PC-9 (cell line): ENCODE results near the gene APCDD1L. TPM values are rescaled to one million over a fixed set of nuclear protein-coding genes. Genes with fewer than 3 reads are reported as not detected.

Source experiments
- BruUV-seq: library from RNA; stranded (reverse); fragments of 400-500 nt; replicated peaks from 2 replicates; lab custom pipeline; 2021; lab: Mats Ljungman, UMichigan
- CTCF ChIA-PET: fragments of 300-600 bp; sonication (Branson Sonifier 250); formaldehyde crosslinking; loops from one replicate; lab custom pipeline; 2022; ENCODE audit warnings: antibody characterized with exemption; lab: Charles Lee
- POLR2A ChIA-PET: fragments of 300-600 bp; sonication (Branson Sonifier 250); formaldehyde crosslinking; loops from one replicate; lab custom pipeline; 2022; ENCODE audit warnings: antibody characterized with exemption; ENCODE audit not compliant: unreplicated experiment; lab: Charles Lee
- DNase-seq, 2 experiments: peaks; one replicate each; pipeline versions ENCODE4 v3.0.0 to v3.0.0-alpha.2; 2015 to 2022; ENCODE audit warnings: mixed read lengths in 1 of 2
- H2AFZ ChIP-seq: fragments of 200-600 bp; sonication (generic); 2 replicates; pipeline ENCODE4 v1.8.1; 2017; ENCODE audit warnings: antibody characterized with exemption
- H3F3A ChIP-seq: fragments of 200-600 bp; sonication (generic); 2 replicates; pipeline ENCODE4 v1.8.1; 2017; ENCODE audit warnings: antibody characterized with exemption, mild to moderate bottlenecking, low read depth; ENCODE audit not compliant: insufficient read depth
- H3K27ac ChIP-seq: fragments of 200-600 bp; sonication (generic); 2 replicates; pipeline ENCODE4 v1.6.1; 2016; ENCODE audit warnings: mixed run types
- H3K27me3 ChIP-seq: fragments of 200-600 bp; sonication (generic); 2 replicates; pipeline ENCODE4 v1.6.1; 2016; ENCODE audit warnings: low read depth, mixed run types; ENCODE audit not compliant: insufficient read depth
- H3K36me3 ChIP-seq: fragments of 200-600 bp; sonication (generic); 2 replicates; pipeline ENCODE4 v1.6.1; 2016; ENCODE audit warnings: low read depth, mixed run types
- H3K4me1 ChIP-seq: fragments of 200-600 bp; sonication (generic); replicated peaks from 2 replicates; pipeline ENCODE4 v1.6.1; 2016; ENCODE audit warnings: mixed run types; ENCODE audit not compliant: insufficient read depth
- H3K4me2 ChIP-seq: fragments of 200-600 bp; sonication (generic); 2 replicates; pipeline ENCODE4 v1.6.1; 2017; ENCODE audit warnings: mixed run types
- H3K4me3 ChIP-seq: fragments of 200-600 bp; sonication (generic); 2 replicates; pipeline ENCODE4 v1.6.1; 2016; ENCODE audit warnings: mixed run types
- H3K79me2 ChIP-seq: fragments of 200-600 bp; sonication (generic); 2 replicates; pipeline ENCODE4 v1.6.1; 2017; ENCODE audit warnings: low read depth, mixed run types
- H3K9me2 ChIP-seq: fragments of 200-600 bp; sonication (generic); 2 replicates; pipeline ENCODE4 v1.8.1; 2017; ENCODE audit warnings: mild to moderate bottlenecking; ENCODE audit not compliant: insufficient read depth
- H3K9me3 ChIP-seq: fragments of 200-600 bp; sonication (generic); 2 replicates; pipeline ENCODE4 v1.8.1; 2016; ENCODE audit warnings: low read depth; ENCODE audit not compliant: insufficient read depth
- H4K20me1 ChIP-seq: fragments of 200-600 bp; sonication (generic); 2 replicates; pipeline ENCODE4 v1.8.1; 2017; ENCODE audit not compliant: insufficient read depth
- CTCF ChIP-seq: fragments of 200-600 bp; sonication (generic); conservative IDR thresholded peaks from 2 replicates; pipeline ENCODE4 v1.6.1; 2017; ENCODE audit warnings: mixed run types, antibody characterized with exemption, mild to moderate bottlenecking, moderate library complexity
- EZH2 ChIP-seq: fragments of 200-600 bp; sonication (generic); IDR thresholded peaks from 2 replicates; pipeline ENCODE4 v1.8.0; 2017; ENCODE audit warnings: antibody characterized with exemption, low read depth
- intact Hi-C: fragments of 100-400 bp; cut with micrococcal nuclease; formaldehyde crosslinking; loops from one replicate; pipeline ENCODE4 v1.10.0; 2022; ENCODE audit not compliant: unreplicated experiment
- total RNA-seq: library from RNA; stranded (reverse); gene quantifications from 2 replicates; pipeline ENCODE4 v1.2.3, GENCODE V29; 2021

The APCDD1L gene
- total RNA-seq, 1 experiment from 2014 or later: 3.0 TPM

DNA sequence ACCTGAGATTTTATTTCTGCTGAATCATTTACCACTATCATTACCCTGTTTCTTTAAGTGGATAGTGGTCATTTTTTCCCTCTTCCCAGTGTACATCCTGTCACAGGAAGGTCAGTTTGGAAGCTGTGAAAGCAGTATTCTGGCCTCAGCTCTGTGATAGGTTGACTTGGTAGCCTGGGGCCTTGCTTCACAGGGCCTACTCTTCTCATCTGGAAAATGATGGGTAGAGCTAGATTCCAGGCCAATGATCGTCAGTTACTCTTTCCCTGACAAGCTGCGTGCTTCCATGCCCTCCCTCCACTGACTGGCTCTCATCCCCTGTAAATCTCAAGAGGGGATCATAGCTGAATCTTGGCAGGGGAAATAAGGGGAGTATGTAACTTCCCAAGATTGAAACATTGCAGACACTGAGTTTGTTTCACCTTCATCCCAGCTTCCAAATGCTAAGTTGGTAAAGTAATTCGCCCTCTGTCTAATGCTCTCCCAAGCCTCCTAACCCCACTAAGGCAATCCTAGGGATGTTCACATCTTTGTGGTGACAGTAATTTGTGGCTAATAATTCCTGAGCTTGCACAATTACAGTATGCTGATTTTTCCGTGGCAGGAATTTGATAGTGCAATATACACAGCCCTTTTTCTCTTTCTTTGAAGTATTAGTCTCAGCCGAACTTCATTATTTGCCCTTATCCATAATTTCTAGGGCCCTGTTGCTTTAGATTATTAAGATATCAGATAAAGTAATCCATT lies 75.0 kb downstream of the APCDD1L start:
- Histone ChIP-seq H3K4me1 (no peaks in the 10 kb centered on the region), H2AFZ (no peak overlapping the region), H3K79me2 (peaks cover 28% of the 10 kb centered on the region), H3K4me2 (no peak overlapping the region), H4K20me1 (peaks cover 17% of the 10 kb centered on the region), H3K9me2 (no peaks in the 10 kb centered on the region), H3K27ac (no peak overlapping the region), H3F3A (no peaks in the 10 kb centered on the region), H3K4me3 (no peak overlapping the region), H3K27me3 (no peaks in the 10 kb centered on the region), H3K36me3 (peaks cover 32% of the 10 kb centered on the region), H3K9me3 (no peaks in the 10 kb centered on the region)
- ChIA-PET POLR2A (no interaction called here), CTCF (interaction anchor here (0.6 kb wide), 1 partner anchor 22 kb away, joined by 4 read pairs; no protein-coding TSS in a partner anchor)
- no TSS peak for BruUV-seq
- DNase-seq: no peak
- intact Hi-C loops: loop anchor here (10.0 kb wide), 1 partner anchor 115 kb away; no protein-coding TSS in a partner anchor
- TF ChIP-seq EZH2: no peak
- TF ChIP-seq CTCF: no peak

DNA sequence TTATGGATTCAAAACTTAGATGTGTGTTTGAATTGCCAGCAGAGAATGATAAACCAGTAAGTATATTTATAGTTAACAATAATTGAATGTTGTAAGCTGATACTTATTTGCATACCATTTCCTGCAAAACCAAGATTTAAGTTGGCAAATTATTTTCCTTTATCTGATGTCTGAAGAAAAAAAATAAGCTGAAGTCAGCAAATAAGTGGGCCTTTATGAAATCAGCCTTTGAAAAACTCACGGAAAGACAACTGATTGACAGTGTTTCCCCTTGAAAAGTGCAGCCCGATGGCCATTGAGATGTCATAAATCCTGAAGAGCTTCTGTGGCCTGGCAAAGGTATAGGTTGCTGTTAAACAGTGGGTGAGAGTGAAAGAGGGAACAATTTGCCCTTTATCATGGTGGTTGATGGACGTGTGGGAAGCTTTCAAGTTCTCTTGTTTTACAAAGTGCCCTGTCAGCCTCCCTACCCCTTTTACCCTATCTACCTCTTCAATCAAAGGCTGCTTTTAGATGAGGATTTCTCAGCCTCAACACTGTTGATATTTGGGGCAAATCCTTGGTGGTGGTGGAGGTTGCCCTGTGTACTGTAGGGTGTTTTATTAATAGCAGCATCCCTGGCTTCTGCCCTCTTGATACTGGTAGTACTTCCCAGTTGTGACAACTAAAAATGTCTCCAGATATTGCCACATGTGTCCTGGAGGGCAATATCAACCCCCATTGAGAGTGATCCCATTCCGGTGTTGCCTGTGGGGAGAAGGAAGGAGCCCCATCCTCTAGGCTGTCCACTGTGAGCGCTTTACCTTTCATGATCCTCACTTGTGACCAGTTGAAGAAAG lies 76.0 kb downstream of the APCDD1L start:
- DNase-seq: no peak
- ChIA-PET POLR2A (interaction anchor here (0.6 kb wide), 1 partner anchor 212 kb away, joined by 4 read pairs; the partner anchor contains the start of gene STX16), CTCF (no interaction called here)
- Histone ChIP-seq H3K27ac (no peak overlapping the region; the same call in 1 of the 2 replicates), H3F3A (peaks cover 3% of the 10 kb centered on the region; the same call in 1 of the 2 replicates), H2AFZ (no peak overlapping the region), H3K4me1 (no peaks in the 10 kb centered on the region), H3K9me2 (no peaks in the 10 kb centered on the region), H3K79me2 (peaks cover 28% of the 10 kb centered on the region), H3K9me3 (no peaks in the 10 kb centered on the region), H3K36me3 (peaks cover 26% of the 10 kb centered on the region), H4K20me1 (peaks cover 25% of the 10 kb centered on the region), H3K4me2 (no peak overlapping the region), H3K4me3 (no peak overlapping the region), H3K27me3 (no peaks in the 10 kb centered on the region)
- no peak for TF ChIP-seq CTCF
- no TSS peak for BruUV-seq
- intact Hi-C loops: no loop called here

DNA sequence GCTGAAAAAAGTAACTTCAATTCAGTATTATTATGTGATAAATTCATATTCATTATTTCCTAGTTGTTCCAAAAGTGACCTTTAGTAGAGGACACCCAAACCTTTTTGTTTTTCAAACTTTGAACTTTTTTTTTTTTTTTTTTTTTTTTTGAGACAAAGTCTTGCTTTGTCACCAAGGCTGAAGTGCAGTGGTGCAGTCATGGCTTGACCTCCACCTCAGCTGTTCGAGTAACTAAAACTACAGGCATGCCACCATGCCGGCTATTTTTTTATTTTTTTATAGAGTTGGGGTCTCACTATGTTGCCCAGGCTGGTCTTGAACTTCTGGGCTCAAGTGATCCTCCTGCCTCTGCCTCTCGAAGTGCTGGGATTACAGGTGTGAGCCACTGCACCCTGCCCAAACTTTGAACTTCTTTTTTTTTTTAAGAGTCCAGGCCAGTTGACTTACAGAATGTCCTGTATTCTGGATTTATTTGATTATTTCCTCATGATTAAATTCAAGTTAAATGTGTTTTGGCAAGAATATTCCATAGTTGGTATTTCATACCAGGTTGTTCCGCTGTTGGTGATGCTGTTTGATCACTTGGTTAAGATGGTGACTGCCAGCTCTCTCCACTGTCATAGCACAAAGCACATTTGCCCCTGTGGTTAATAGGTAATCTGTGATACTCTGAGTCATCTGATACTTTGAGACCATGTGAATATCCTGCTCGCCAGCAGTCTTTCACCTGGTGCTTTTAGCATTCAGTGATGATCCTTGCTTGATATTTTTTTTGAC lies 78.1 kb downstream of the APCDD1L start:
- Histone ChIP-seq H3K4me1 (no peaks in the 10 kb centered on the region), H3K79me2 (peaks cover 39% of the 10 kb centered on the region), H3F3A (peaks cover 3% of the 10 kb centered on the region; the same call in 1 of the 2 replicates), H3K9me2 (no peaks in the 10 kb centered on the region), H3K4me2 (no peak overlapping the region), H3K36me3 (peaks cover 16% of the 10 kb centered on the region), H3K9me3 (no peaks in the 10 kb centered on the region), H2AFZ (no peak overlapping the region), H3K27me3 (no peaks in the 10 kb centered on the region), H4K20me1 (peaks cover 32% of the 10 kb centered on the region), H3K4me3 (no peak overlapping the region), H3K27ac (no peak overlapping the region)
- intact Hi-C loops: no loop called here
- ChIA-PET CTCF (interaction anchor here (0.7 kb wide), 1 partner anchor 400 kb away, joined by 3 read pairs; no protein-coding TSS in a partner anchor), POLR2A (no interaction called here)
- no peak for TF ChIP-seq EZH2
- TF ChIP-seq CTCF: no peak
- no peak for DNase-seq
- no TSS peak for BruUV-seq
